HCT116 (cell line): ENCODE measurements around the gene SPI1. TPM values are rescaled to one million over a fixed set of nuclear protein-coding genes. Genes with fewer than 3 reads are reported as not detected.

Source experiments
- ATAC-seq: fragments of 200-7000 bp; cut with Tn5 transposase; 2 replicates; pipeline ENCODE4 v1.9.1; 2020; ENCODE audit warnings: mild to moderate bottlenecking, moderate library complexity
- BruUV-seq: library from RNA; stranded (reverse); fragments of 400-500 nt; replicated peaks from 2 replicates; lab custom pipeline; 2021; lab: Mats Ljungman, UMichigan
- CTCF ChIA-PET: fragments of 300-600 bp; sonication (Branson Sonifier 250); formaldehyde crosslinking; loops from one replicate; lab custom pipeline; 2021; ENCODE audit warnings: antibody characterized with exemption; lab: Charles Lee
- POLR2A ChIA-PET: fragments of 300-600, 350-600 bp; sonication (Branson Sonifier 250); formaldehyde crosslinking; loops from one replicate; lab custom pipeline; 2021; ENCODE audit warnings: antibody characterized with exemption; lab: Charles Lee
- RAD21 ChIA-PET, 2 experiments: fragments of 300-600 bp; sonication (Branson Sonifier 250); formaldehyde crosslinking; loops; one replicate each; lab custom pipeline; 2023; ENCODE audit warnings: low total read pairs in 2 of 2; ENCODE audit not compliant: uncharacterized antibody in 2 of 2, unreplicated experiment in 2 of 2, low non-redundant PET in 1 of 2; lab: Charles Lee
- DNase-seq: peaks from one replicate; pipeline ENCODE4 v3.0.0-alpha.2; 2010; ENCODE audit warnings: low read depth, low spot score
- H2AFZ ChIP-seq: fragments of 200-600 bp; shearing (Covaris generic), sonication (generic); 2 replicates; pipeline ENCODE4 v1.6.1; 2017; ENCODE audit warnings: low read depth, mixed run types, mixed read lengths, antibody characterized with exemption, low read length; ENCODE audit not compliant: poor library complexity, severe bottlenecking
- H3K27ac ChIP-seq: 2 replicates; pipeline ENCODE4 v1.5.1; 2012; ENCODE audit warnings: low read depth, low read length
- H3K27me3 ChIP-seq: fragments of 200-600 bp; sonication (generic); 2 replicates; pipeline ENCODE4 v1.6.1; 2016; ENCODE audit warnings: mixed run types, low read length, mixed read lengths; ENCODE audit not compliant: insufficient read depth
- H3K36me3 ChIP-seq, 2 experiments: fragments of 200-500 bp in 1 of 2; fragments of 200-600 bp in 1 of 2; sonication (Bioruptor generic) in 1 of 2; sonication (generic) in 1 of 2; 2 replicates each; pipeline versions ENCODE4 v1.5.1 to v1.6.1; 2014 to 2016; ENCODE audit warnings: low read length in 2 of 2, inconsistent platforms in 1 of 2, mixed read lengths in 1 of 2, mixed run types in 1 of 2; ENCODE audit not compliant: insufficient read depth in 2 of 2, control insufficient read depth in 1 of 2
- H3K4me1 ChIP-seq, 2 experiments: fragments of 200-600 bp in 1 of 2; sonication (generic) in 1 of 2; 2 replicates each; pipeline versions ENCODE4 v1.5.1 to v1.6.1; 2012 to 2017; ENCODE audit warnings: low read length in 2 of 2, inconsistent platforms in 1 of 2, mild to moderate bottlenecking in 1 of 2, mixed read lengths in 1 of 2, mixed run types in 1 of 2, moderate library complexity in 1 of 2; ENCODE audit not compliant: insufficient read depth in 2 of 2, control insufficient read depth in 1 of 2
- H3K4me2 ChIP-seq: fragments of 200-600 bp; sonication (generic); 2 replicates; pipeline ENCODE4 v1.6.1; 2017; ENCODE audit warnings: mixed run types, low read length, mixed read lengths
- H3K4me3 ChIP-seq, 2 experiments: fragments of 200-600 bp in 1 of 2; sonication (generic) in 1 of 2; replicated peaks in 1 of 2; 2 replicates each; pipeline ENCODE4 v1.5.1; 2011 to 2016; ENCODE audit warnings: low read length in 2 of 2, control low read depth in 1 of 2, low read depth in 1 of 2, mild to moderate bottlenecking in 1 of 2, mixed read lengths in 1 of 2, mixed run types in 1 of 2
- H3K79me2 ChIP-seq: fragments of 200-600 bp; sonication (generic); 2 replicates; pipeline ENCODE4 v1.6.1; 2017; ENCODE audit warnings: mild to moderate bottlenecking, mixed run types, low read length, moderate library complexity, mixed read lengths; ENCODE audit not compliant: insufficient read depth
- H3K9ac ChIP-seq: fragments of 200-600 bp; sonication (generic); 2 replicates; pipeline ENCODE4 v1.6.1; 2016; ENCODE audit warnings: low read length, mixed read lengths
- H3K9me2 ChIP-seq: fragments of 200-600 bp; sonication (generic), shearing (Covaris generic); 2 replicates; pipeline ENCODE4 v1.6.1; 2017; ENCODE audit warnings: mixed run types, mild to moderate bottlenecking, moderate library complexity; ENCODE audit not compliant: insufficient read depth
- H3K9me3 ChIP-seq, 2 experiments: fragments of 200-500 bp in 1 of 2; fragments of 200-600 bp in 1 of 2; sonication (Bioruptor generic) in 1 of 2; sonication (generic) in 1 of 2; 2 replicates each; pipeline ENCODE4 v1.6.1; 2014 to 2017; ENCODE audit warnings: low read length in 2 of 2, mixed read lengths in 2 of 2, inconsistent platforms in 1 of 2, low read depth in 1 of 2, mild to moderate bottlenecking in 1 of 2, mixed run types in 1 of 2, moderate library complexity in 1 of 2; ENCODE audit not compliant: control insufficient read depth in 1 of 2, insufficient read depth in 1 of 2
- H4K20me1 ChIP-seq: fragments of 200-600 bp; sonication (generic), shearing (Covaris generic); 2 replicates; pipeline ENCODE4 v1.6.1; 2017; ENCODE audit warnings: mixed run types, mild to moderate bottlenecking, moderate library complexity; ENCODE audit not compliant: insufficient read depth
- ATF3 ChIP-seq: IDR thresholded peaks from 2 replicates; pipeline ENCODE4 v1.6.1; 2012
- CBX3 ChIP-seq: IDR thresholded peaks from 2 replicates; pipeline ENCODE4 v1.6.1; 2012; ENCODE audit warnings: low read depth
- CEBPB ChIP-seq: IDR thresholded peaks from 2 replicates; pipeline ENCODE4 v1.6.1; 2012; ENCODE audit warnings: low read depth
- CTCF ChIP-seq, 3 experiments: fragments of 200-600 bp in 1 of 3; sonication (generic) in 1 of 3; IDR thresholded peaks in 2 of 3; conservative IDR thresholded peaks in 1 of 3; 2 replicates each; pipeline ENCODE4 v1.5.1; 2012 to 2017; ENCODE audit warnings: low read depth in 2 of 3, low read length in 2 of 3, antibody characterized with exemption in 1 of 3, borderline replicate concordance in 1 of 3, control low read depth in 1 of 3, mild to moderate bottlenecking in 1 of 3, mixed read lengths in 1 of 3, mixed run types in 1 of 3, moderate library complexity in 1 of 3; ENCODE audit not compliant: insufficient read depth in 1 of 3
- EGR1 ChIP-seq: IDR thresholded peaks from 2 replicates; pipeline ENCODE4 v1.6.1; 2012; ENCODE audit warnings: low read depth
- EZH2 ChIP-seq: fragments of 200-600 bp; sonication (generic); IDR thresholded peaks from 2 replicates; pipeline ENCODE4 v1.6.1; 2017; ENCODE audit warnings: antibody characterized with exemption, mixed run types
- EZH2phosphoT487 ChIP-seq: fragments of 200-600 bp; IDR thresholded peaks from 2 replicates; pipeline ENCODE4 v1.6.1; 2018; ENCODE audit warnings: antibody characterized with exemption, borderline replicate concordance
- FOSL1 ChIP-seq: IDR thresholded peaks from 2 replicates; pipeline ENCODE4 v1.6.1; 2012; ENCODE audit warnings: low read depth
- JUND ChIP-seq: IDR thresholded peaks from 2 replicates; pipeline ENCODE4 v1.6.1; 2012
- MAX ChIP-seq: IDR thresholded peaks from 2 replicates; pipeline ENCODE4 v1.6.1; 2012
- POLR2AphosphoS5 ChIP-seq: IDR thresholded peaks from 2 replicates; pipeline ENCODE4 v1.6.1; 2011; ENCODE audit warnings: mild to moderate bottlenecking, low read depth, low read length, moderate library complexity
- RAD21 ChIP-seq: IDR thresholded peaks from 2 replicates; pipeline ENCODE4 v1.6.1; 2012; ENCODE audit warnings: low read depth, mild to moderate bottlenecking
- SIN3A ChIP-seq: IDR thresholded peaks from 2 replicates; pipeline ENCODE4 v1.6.1; 2012; ENCODE audit warnings: low read depth
- SP1 ChIP-seq: IDR thresholded peaks from 2 replicates; pipeline ENCODE4 v1.6.1; 2012; ENCODE audit warnings: low read depth
- SRF ChIP-seq: IDR thresholded peaks from 2 replicates; pipeline ENCODE4 v1.6.1; 2012; ENCODE audit warnings: low read depth
- TCF7L2 ChIP-seq: IDR thresholded peaks from 2 replicates; pipeline ENCODE4 v1.7.0; 2011; ENCODE audit warnings: borderline replicate concordance, inconsistent platforms; ENCODE audit not compliant: insufficient read depth, insufficient read length; ENCODE audit errors: extremely low read depth
- YY1 ChIP-seq: IDR thresholded peaks from 2 replicates; pipeline ENCODE4 v1.6.1; 2011; ENCODE audit warnings: low read length, low read depth, moderate library complexity, mild to moderate bottlenecking; ENCODE audit not compliant: insufficient replicate concordance; ENCODE audit errors: extremely low read depth
- ZBTB33 ChIP-seq: IDR thresholded peaks from 2 replicates; pipeline ENCODE4 v1.6.1; 2011; ENCODE audit warnings: mild to moderate bottlenecking, low read length, moderate library complexity; ENCODE audit not compliant: insufficient replicate concordance; ENCODE audit errors: extremely low read depth
- ZFX ChIP-seq: fragments of 450-650 bp; IDR thresholded peaks from 2 replicates; pipeline ENCODE4 v1.6.1; 2017
- ZNF274 ChIP-seq: fragments of 200-500 bp; sonication (Bioruptor generic); IDR thresholded peaks from 2 replicates; pipeline ENCODE4 v1.6.1; 2014; ENCODE audit warnings: mild to moderate bottlenecking, low read depth, low read length, inconsistent platforms
- intact Hi-C: fragments of 100-400 bp; cut with micrococcal nuclease; formaldehyde crosslinking; loops from 2 replicates; pipeline ENCODE4 v1.10.0; 2022
- total RNA-seq: library from RNA; stranded (reverse); gene quantifications from one replicate; pipeline ENCODE4 v1.2.1, GENCODE V29; 2021; ENCODE audit not compliant: unreplicated experiment

SPI1 gene
- total RNA-seq, 1 experiment from 2014 or later, result 0.32 TPM

- Histone ChIP-seq H2AFZ (no peak overlapping the region), H3K27me3 (no peaks in the 10 kb centered on the region), H3K79me2 (no peaks in the 10 kb centered on the region), H3K4me2 (peak overlapping the region; percentile 63), H4K20me1 (no peaks in the 10 kb centered on the region), H3K4me3 (peak overlapping the region; percentile 13 to 42), H3K9ac (0 out of 2 replicates have a peak overlapping the region, but pooled peaks have one; percentile 30), H3K9me2 (no peaks in the 10 kb centered on the region), H3K36me3 (no peaks in the 10 kb centered on the region), H3K9me3 (no peaks in the 10 kb centered on the region), H3K4me1 (peaks cover 0 to 13% of the 10 kb centered on the region in 2 experiments; a peak in 2 of 4 replicates), H3K27ac (peak overlapping the region; percentile 8; the same call in 1 of the 2 replicates)
- intact Hi-C loops, result loop anchor here (1.0 to 10.0 kb wide), 5 partner anchors 85 to 466 kb away; partner anchors contain the start of genes MADD and NR1H3
- DNase-seq (peak; percentile 92), ATAC-seq (peak; percentile 95)
- ChIA-PET RAD21 (interaction anchor here (0.7 to 0.9 kb wide), 4 partner anchors 121 to 672 kb away, joined by 3 to 5 read pairs (median 4); no protein-coding TSS in a partner anchor), POLR2A (interaction anchor here (0.9 kb wide), 1 partner anchor 107 kb away, joined by 3 read pairs; the partner anchor contains the start of gene ACP2), CTCF (interaction anchor here (0.5 to 2.0 kb wide), 23 partner anchors 19 to 1021 kb away, joined by 3 to 11 read pairs (median 4); partner anchors contain the start of gene ACP2)
- BruUV-seq, result no TSS peak
- TF ChIP-seq SP1 (no peak), SRF (no peak), SIN3A (no peak), MAX (no peak), YY1 (peak; percentile 71), EZH2phosphoT487 (no peak), POLR2AphosphoS5 (0 out of 2 replicates have a peak, but pooled peaks have one; percentile 15), JUND (no peak), ZFX (peak; percentile 49; the same call in 1 of the 2 replicates), RAD21 (peak; percentile 99), ZNF274 (no peak), CTCF (IDR thresholded peaks at IDR 0.05 in 2 of 3, conservative IDR thresholded peaks at IDR 0.05 in 1 of 3; ENCODE audit: borderline replicate concordance in 1 of 3, insufficient read depth in 1 of 3, low read depth in 2 of 3, low read length in 2 of 3) (peak; percentile 96 to 100 (median 98)), EZH2 (no peak), EGR1 (peak; percentile 17; the same call in 1 of the 2 replicates), ATF3 (no peak), ZBTB33 (peak; percentile 53), CBX3 (peak; percentile 77; the same call in 1 of the 2 replicates), TCF7L2 (peak; percentile 93), CEBPB (no peak), FOSL1 (no peak)
Measured at GRCh38 chr11:47355283-47356128, 22.8 kb downstream of the SPI1 start.
